GM15510 (cell line): ENCODE results near the gene WDR89.

ENCODE experiments used
- POLR2A ChIP-seq: IDR thresholded peaks from 3 replicates; pipeline ENCODE4 v1.6.1; 2011; ENCODE audit warnings: borderline replicate concordance; ENCODE audit not compliant: insufficient read length; ENCODE audit errors: extremely low read depth

The WDR89 gene

DNA sequence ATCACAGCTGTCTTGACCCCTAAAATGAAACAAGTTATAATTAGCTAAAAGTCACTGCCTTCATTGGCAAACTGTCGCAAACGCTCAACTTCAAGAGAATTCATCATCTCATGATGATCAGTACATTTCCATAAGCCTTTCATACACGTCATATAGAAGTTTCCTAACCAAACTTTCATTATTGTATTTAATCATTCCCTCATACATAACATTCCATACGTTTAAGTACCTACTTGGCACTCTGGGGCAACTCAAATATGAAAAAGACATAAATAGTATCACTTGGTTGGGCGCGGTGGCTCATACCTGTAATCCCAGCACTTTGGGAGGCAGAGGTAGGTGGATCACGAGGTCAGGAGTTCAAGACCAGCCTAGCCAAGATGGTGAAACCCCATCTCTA, 86.1 kb downstream of the WDR89 start:
- no peak for TF ChIP-seq POLR2A

GRCh38 chr14:63551332-63551731, 90.3 kb downstream of the WDR89 start:
- TF ChIP-seq POLR2A = no peak

DNA sequence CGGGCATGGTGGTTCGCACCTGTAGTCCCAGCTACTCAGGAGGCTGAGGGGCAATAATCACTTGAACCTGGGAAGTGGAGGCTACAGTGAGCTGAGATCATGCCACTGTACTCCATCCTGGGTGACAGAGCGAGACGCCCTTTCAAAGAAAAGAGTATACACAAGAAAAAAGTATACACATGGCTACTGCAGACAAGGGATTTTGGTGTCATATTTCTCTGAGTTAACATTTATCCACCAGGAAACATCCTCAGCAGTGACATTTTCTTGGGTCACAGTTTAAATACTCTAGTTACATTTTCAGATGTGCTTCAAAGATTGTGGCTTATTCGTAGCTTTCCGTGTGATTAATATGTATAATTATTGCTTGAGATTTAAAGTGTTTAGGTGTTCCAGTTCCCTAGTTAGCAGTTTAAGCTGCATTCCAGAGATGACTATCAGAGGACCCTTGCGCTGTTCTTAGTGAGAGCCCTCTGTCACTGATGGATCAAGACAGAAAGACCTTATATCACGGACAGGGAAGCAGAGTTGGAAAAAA, 93.8 kb downstream of the WDR89 start:
- TF ChIP-seq POLR2A = no peak
